WTC11 (cell line): ENCODE data around the gene VEPH1. TPM values are rescaled to one million over a fixed set of nuclear protein-coding genes. Genes with fewer than 3 reads are reported as not detected.

Source experiments
- ATAC-seq: fragments of 200-7000 bp; cut with Tn5 transposase; 2 replicates; pipeline ENCODE4 v1.10.0; 2021; ENCODE audit warnings: mild to moderate bottlenecking, moderate library complexity
- CTCF ChIA-PET: fragments of 300-600 bp; sonication (Branson Sonifier 250); formaldehyde crosslinking; loops from one replicate; lab custom pipeline; 2021; ENCODE audit warnings: antibody characterized with exemption; lab: Charles Lee
- POLR2A ChIA-PET: fragments of 350-600 bp; sonication (Branson Sonifier 250); formaldehyde crosslinking; loops from one replicate; lab custom pipeline; 2021; ENCODE audit warnings: antibody characterized with exemption; lab: Charles Lee
- DNase-seq: peaks from one replicate; pipeline ENCODE4 v3.0.0; 2021; ENCODE audit warnings: low spot score
- H3K27ac Mint-ChIP-seq: 2 replicates; pipeline ENCODE4 v1.8.0; 2021; ENCODE audit warnings: mixed read lengths
- H3K27me3 Mint-ChIP-seq: 2 replicates; pipeline ENCODE4 v1.8.0; 2021; ENCODE audit warnings: low read depth, mild to moderate bottlenecking, moderate library complexity, mixed read lengths
- H3K36me3 Mint-ChIP-seq: 2 replicates; pipeline ENCODE4 v1.8.0; 2021; ENCODE audit warnings: mixed read lengths
- H3K4me1 Mint-ChIP-seq: 2 replicates; pipeline ENCODE4 v1.8.0; 2022; ENCODE audit warnings: mixed read lengths
- H3K4me3 Mint-ChIP-seq: 2 replicates; pipeline ENCODE4 v1.8.0; 2021; ENCODE audit warnings: mild to moderate bottlenecking, moderate library complexity, mixed read lengths
- H3K9me3 Mint-ChIP-seq: 2 replicates; pipeline ENCODE4 v1.8.0; 2021; ENCODE audit warnings: mixed read lengths
- AR ChIP-seq: fragments of 250-450 bp; sonication (Bioruptor Pico); IDR thresholded peaks from 2 replicates; pipeline ENCODE4 v1.9.0; 2021; ENCODE audit warnings: mild to moderate bottlenecking
- CREB1 ChIP-seq: sonication (generic); formaldehyde crosslinking; IDR thresholded peaks from 2 replicates; pipeline ENCODE4 v1.8.0; 2023; ENCODE audit warnings: mild to moderate bottlenecking, missing genetic modification reagents
- E2F1 ChIP-seq: sonication (generic); formaldehyde crosslinking; IDR thresholded peaks from 2 replicates; pipeline ENCODE4 v1.8.0; 2022; ENCODE audit warnings: mild to moderate bottlenecking, missing genetic modification reagents
- EMX1 ChIP-seq: fragments of 250-450 bp; sonication (Bioruptor Pico); IDR thresholded peaks from 2 replicates; pipeline ENCODE4 v1.8.0; 2021; ENCODE audit warnings: mild to moderate bottlenecking
- GRHL2 ChIP-seq: fragments of 250-450 bp; sonication (Bioruptor Pico); IDR thresholded peaks from 2 replicates; pipeline ENCODE4 v1.8.0; 2022; ENCODE audit warnings: mild to moderate bottlenecking, moderate library complexity; ENCODE audit not compliant: insufficient replicate concordance, severe bottlenecking
- JUN ChIP-seq: sonication (generic); formaldehyde crosslinking; IDR thresholded peaks from 2 replicates; pipeline ENCODE4 v1.8.0; 2023; ENCODE audit warnings: mild to moderate bottlenecking, missing genetic modification reagents
- NR1H2 ChIP-seq: sonication (generic); formaldehyde crosslinking; IDR thresholded peaks from 2 replicates; pipeline ENCODE4 v1.9.0; 2021; ENCODE audit warnings: mild to moderate bottlenecking, moderate library complexity, missing genetic modification reagents
- NR3C1 ChIP-seq: sonication (generic); formaldehyde crosslinking; conservative IDR thresholded peaks from 2 replicates; pipeline ENCODE4 v1.8.1; 2023; ENCODE audit warnings: low read depth, mild to moderate bottlenecking, missing genetic modification reagents
- PRDM15 ChIP-seq: sonication (generic); formaldehyde crosslinking; IDR thresholded peaks from 2 replicates; pipeline ENCODE4 v1.8.0; 2022; ENCODE audit warnings: missing genetic modification reagents
- RORB ChIP-seq: fragments of 250-450 bp; sonication (Bioruptor Pico); IDR thresholded peaks from 2 replicates; pipeline ENCODE4 v1.9.0; 2021; ENCODE audit warnings: mild to moderate bottlenecking
- SOX15 ChIP-seq: fragments of 250-450 bp; sonication (Bioruptor Pico); IDR thresholded peaks from 2 replicates; pipeline ENCODE4 v1.9.0; 2021; ENCODE audit warnings: mild to moderate bottlenecking
- STAT6 ChIP-seq: sonication (generic); formaldehyde crosslinking; conservative IDR thresholded peaks from 2 replicates; pipeline ENCODE4 v1.8.1; 2023; ENCODE audit warnings: mild to moderate bottlenecking, low read depth, missing genetic modification reagents, moderate library complexity
- TCF7 ChIP-seq: sonication (generic); formaldehyde crosslinking; IDR thresholded peaks from 2 replicates; pipeline ENCODE4 v1.8.0; 2022; ENCODE audit warnings: mild to moderate bottlenecking, low read depth, missing genetic modification reagents, moderate library complexity
- TEAD1 ChIP-seq: sonication (generic); formaldehyde crosslinking; IDR thresholded peaks from 2 replicates; pipeline ENCODE4 v1.8.0; 2022; ENCODE audit warnings: mild to moderate bottlenecking, missing genetic modification reagents
- TEAD4 ChIP-seq: sonication (generic); formaldehyde crosslinking; IDR thresholded peaks from 2 replicates; pipeline ENCODE4 v1.8.0; 2022; ENCODE audit warnings: mild to moderate bottlenecking, missing genetic modification reagents
- TP53 ChIP-seq: sonication (generic); formaldehyde crosslinking; IDR thresholded peaks from 2 replicates; pipeline ENCODE4 v1.8.1; 2023; ENCODE audit warnings: mild to moderate bottlenecking, missing genetic modification reagents
- ZMAT4 ChIP-seq: fragments of 250-450 bp; sonication (Bioruptor Pico); IDR thresholded peaks from 2 replicates; pipeline ENCODE4 v1.9.0; 2021; ENCODE audit warnings: mild to moderate bottlenecking
- ZNF263 ChIP-seq: sonication (generic); formaldehyde crosslinking; IDR thresholded peaks from 2 replicates; pipeline ENCODE4 v1.8.1; 2022; ENCODE audit warnings: low read depth, mild to moderate bottlenecking, moderate library complexity, missing genetic modification reagents
- ZNF317 ChIP-seq: sonication (generic); formaldehyde crosslinking; IDR thresholded peaks from 2 replicates; pipeline ENCODE4 v1.8.1; 2023; ENCODE audit warnings: low read depth, mild to moderate bottlenecking, moderate library complexity, missing genetic modification reagents, borderline replicate concordance
- ZNF416 ChIP-seq: fragments of 250-450 bp; sonication (Bioruptor Pico); IDR thresholded peaks from 2 replicates; pipeline ENCODE4 v1.9.0; 2021; ENCODE audit warnings: mild to moderate bottlenecking, inconsistent platforms
- total RNA-seq: library from RNA; stranded (reverse); gene quantifications from 3 replicates; pipeline ENCODE4 v1.2.3, GENCODE V29; 2021

The VEPH1 gene
- total RNA-seq, 1 experiment from 2014 or later = 10.8 TPM

GRCh38 chr3:157416347-157417087 lies 86.7 kb downstream of the VEPH1 start:
- DNase-seq (no peak), ATAC-seq (no peak)
- no peaks in the 10 kb centered on the region for H3K27me3 Mint-ChIP-seq
- H3K4me3 Mint-ChIP-seq = no peak overlapping the region
- 0 out of 2 replicates have a peak, but pooled peaks cover 5% of the 10 kb centered on the region for H3K36me3 Mint-ChIP-seq
- ChIA-PET POLR2A (no interaction called here), CTCF (no interaction called here)
- no peaks in the 10 kb centered on the region for H3K9me3 Mint-ChIP-seq
- peaks cover 5% of the 10 kb centered on the region; the same call in 1 of the 2 replicates for H3K4me1 Mint-ChIP-seq
- no peak for TF ChIP-seq NR3C1 (CRISPR knock-in tag)
- no peak for TF ChIP-seq SOX15 (CRISPR knock-in tag)
- no peak for TF ChIP-seq CREB1
- no peak for TF ChIP-seq AR (CRISPR knock-in tag)
- no peak for TF ChIP-seq EMX1 (CRISPR knock-in tag)
- TF ChIP-seq RORB (CRISPR knock-in tag) = no peak
- TF ChIP-seq ZMAT4 = no peak
- TF ChIP-seq TCF7 (CRISPR knock-in tag) = no peak
- no peak for TF ChIP-seq GRHL2 (CRISPR knock-in tag)
- TF ChIP-seq TEAD1 (CRISPR knock-in tag) = no peak
- no peak for TF ChIP-seq STAT6 (CRISPR knock-in tag)
- no peak for TF ChIP-seq ZNF263 (CRISPR knock-in tag)
- no peak for TF ChIP-seq JUN (CRISPR knock-in tag)
- no peak for TF ChIP-seq E2F1 (CRISPR knock-in tag)
- TF ChIP-seq TP53 (CRISPR knock-in tag) = no peak
- H3K27ac Mint-ChIP-seq = no peak overlapping the region

- POLR2A ChIA-PET = no interaction called here
- Mint-ChIP-seq H3K27me3 (no peaks in the 10 kb centered on the region), H3K27ac (no peak overlapping the region), H3K9me3 (no peaks in the 10 kb centered on the region), H3K4me1 (peaks cover 9% of the 10 kb centered on the region; the same call in 1 of the 2 replicates), H3K4me3 (no peak overlapping the region), H3K36me3 (0 out of 2 replicates have a peak, but pooled peaks cover 5% of the 10 kb centered on the region)
- no peak for DNase-seq
- no peak for ATAC-seq
- CTCF ChIA-PET = no interaction called here
- TF ChIP-seq ZNF317 (CRISPR knock-in tag) (no peak), TEAD4 (CRISPR knock-in tag) (no peak), NR1H2 (CRISPR knock-in tag) (no peak), TCF7 (CRISPR knock-in tag) (no peak), ZNF416 (CRISPR knock-in tag) (no peak), PRDM15 (CRISPR knock-in tag) (no peak)
Measured at GRCh38 chr3:157414861-157415260, 88.4 kb downstream of the VEPH1 start.
